DMS79 treated with DMSO at 0.1 percent for 48 hours (cell line): ENCODE results near the gene CD200R1L.
"Not testable (repeated sequence)": the region's sequence is repeated elsewhere in the genome, so short reads cannot be mapped to it uniquely, and the experiment has no call there.

Experiments used
- DNase-seq: peaks from one replicate; lab custom pipeline; 2025; lab: John Stamatoyannopoulos, UW

Gene CD200R1L

GRCh38 chr3:112846764-112847163, at the start of gene CD200R1L:
CD200R1L (minus strand) TSS chr3:112846864; CDS start chr3:112829367, 17,497 bp downstream.
- no peak for DNase-seq

- no peak for DNase-seq
Measured at GRCh38 chr3:112894258-112894657, 47.6 kb upstream of the CD200R1L start.

GRCh38 chr3:112889357-112889756, 42.7 kb upstream of the CD200R1L start:
- no peak for DNase-seq

GRCh38 chr3:112888381-112889085, 41.9 kb upstream of the CD200R1L start:
- DNase-seq: no peak

GRCh38 chr3:112884678-112885290, 38.1 kb upstream of the CD200R1L start:
- no peak for DNase-seq

- DNase-seq: no peak
Measured at GRCh38 chr3:112881891-112882290, 35.2 kb upstream of the CD200R1L start.

GRCh38 chr3:112875561-112875960, 28.9 kb upstream of the CD200R1L start:
- no peak for DNase-seq

- DNase-seq: no peak
Measured at GRCh38 chr3:112874725-112875124, 28.1 kb upstream of the CD200R1L start.

GRCh38 chr3:112873632-112874031, 27.0 kb upstream of the CD200R1L start:
- DNase-seq: no peak

- DNase-seq: no peak
Measured at GRCh38 chr3:112871735-112872134, 25.1 kb upstream of the CD200R1L start.

- no peak for DNase-seq
Measured at GRCh38 chr3:112865757-112866156, 19.1 kb upstream of the CD200R1L start.

- DNase-seq: no peak
Measured at GRCh38 chr3:112860898-112861297, 14.2 kb upstream of the CD200R1L start.

- DNase-seq: no peak
Measured at GRCh38 chr3:112858410-112859069, 11.9 kb upstream of the CD200R1L start.

- DNase-seq: no peak
Measured at GRCh38 chr3:112857526-112857925, 10.9 kb upstream of the CD200R1L start.

- no peak for DNase-seq
Measured at GRCh38 chr3:112856537-112856936, 9.9 kb upstream of the CD200R1L start.

GRCh38 chr3:112855883-112856282, 9.2 kb upstream of the CD200R1L start:
- no peak for DNase-seq

- DNase-seq: not testable (repeated sequence)
Measured at GRCh38 chr3:112855074-112855473, 8.4 kb upstream of the CD200R1L start.

- no peak for DNase-seq
Measured at GRCh38 chr3:112848196-112848595, 1.5 kb upstream of the CD200R1L start.

GRCh38 chr3:112847692-112848091, 1.0 kb upstream of the CD200R1L start:
- no peak for DNase-seq

- no peak for DNase-seq
Measured at GRCh38 chr3:112845772-112846171, 892 bp downstream of the CD200R1L start.

- DNase-seq: no peak
Measured at GRCh38 chr3:112829046-112829445, 17.6 kb downstream of the CD200R1L start.

GRCh38 chr3:112822064-112823055, 24.3 kb downstream of the CD200R1L start:
- DNase-seq: no peak
